OCI-LY7 (cell line): ENCODE measurements around the gene ZFHX3. TPM values are rescaled to one million over a fixed set of nuclear protein-coding genes. Genes with fewer than 3 reads are reported as not detected.

Experiments used
- BruUV-seq: library from RNA; stranded (reverse); fragments of 400-500 nt; replicated peaks from 2 replicates; lab custom pipeline; 2021; lab: Mats Ljungman, UMichigan
- CTCF ChIA-PET: fragments of 300-600 bp; sonication (Branson Sonifier 250); formaldehyde crosslinking; loops from one replicate; lab custom pipeline; 2022; ENCODE audit warnings: antibody characterized with exemption; ENCODE audit not compliant: unreplicated experiment; lab: Charles Lee
- POLR2A ChIA-PET: fragments of 300-600 bp; sonication (Branson Sonifier 250); formaldehyde crosslinking; loops from one replicate; lab custom pipeline; 2022; ENCODE audit warnings: antibody characterized with exemption; lab: Charles Lee
- DNase-seq: peaks from one replicate; pipeline ENCODE4 v3.0.0-alpha.2; 2015; ENCODE audit warnings: low spot score
- H2AFZ ChIP-seq: fragments of 200-600 bp; sonication (generic), shearing (Covaris generic); 2 replicates; pipeline ENCODE4 v1.6.1; 2014; ENCODE audit warnings: mild to moderate bottlenecking, antibody characterized with exemption, low read length, moderate library complexity
- H3K27ac ChIP-seq: fragments of 200-600 bp; sonication (generic); 2 replicates; pipeline ENCODE4 v1.5.1; 2014; ENCODE audit warnings: mixed run types, low read depth, mild to moderate bottlenecking, moderate library complexity, low read length, inconsistent platforms; ENCODE audit not compliant: poor library complexity, severe bottlenecking
- H3K36me3 ChIP-seq: fragments of 200-600 bp; sonication (generic); 2 replicates; pipeline ENCODE4 v1.6.1; 2014; ENCODE audit warnings: mild to moderate bottlenecking, antibody characterized with exemption, low read length, moderate library complexity, mixed read lengths; ENCODE audit not compliant: insufficient read depth
- H3K4me1 ChIP-seq: fragments of 200-600 bp; sonication (generic); 2 replicates; pipeline ENCODE4 v1.5.1; 2014; ENCODE audit warnings: mild to moderate bottlenecking, low read length; ENCODE audit not compliant: insufficient read depth, poor library complexity, severe bottlenecking
- H3K4me2 ChIP-seq: fragments of 200-600 bp; sonication (generic); 2 replicates; pipeline ENCODE4 v1.6.1; 2014; ENCODE audit warnings: mild to moderate bottlenecking, low read length
- H3K4me3 ChIP-seq: fragments of 200-600 bp; sonication (generic); 2 replicates; pipeline ENCODE4 v1.5.1; 2014; ENCODE audit warnings: mild to moderate bottlenecking, low read depth, low read length; ENCODE audit not compliant: poor library complexity, severe bottlenecking
- H3K79me2 ChIP-seq: fragments of 200-600 bp; sonication (generic); 2 replicates; pipeline ENCODE4 v1.6.1; 2016; ENCODE audit warnings: low read depth, mild to moderate bottlenecking, low read length, moderate library complexity, mixed read lengths; ENCODE audit not compliant: insufficient read depth
- H3K9me2 ChIP-seq: fragments of 200-600 bp; sonication (generic); 2 replicates; pipeline ENCODE4 v1.6.1; 2016; ENCODE audit warnings: mild to moderate bottlenecking, low read length, mixed read lengths; ENCODE audit not compliant: insufficient read depth
- H3K9me3 ChIP-seq: fragments of 200-600 bp; sonication (generic); 2 replicates; pipeline ENCODE4 v1.6.1; 2014; ENCODE audit warnings: mild to moderate bottlenecking, mixed run types, low read length, mixed read lengths
- H4K20me1 ChIP-seq: fragments of 200-600 bp; sonication (generic); 2 replicates; pipeline ENCODE4 v1.6.1; 2014; ENCODE audit warnings: mild to moderate bottlenecking, antibody characterized with exemption, low read length, moderate library complexity, mixed read lengths; ENCODE audit not compliant: insufficient read depth
- EZH2phosphoT487 ChIP-seq: fragments of 200-600 bp; sonication (generic); IDR thresholded peaks from 2 replicates; pipeline ENCODE4 v1.6.1; 2018; ENCODE audit warnings: low read depth, borderline replicate concordance, mild to moderate bottlenecking, mixed run types, antibody characterized with exemption, low read length, moderate library complexity, mixed read lengths
- intact Hi-C: fragments of 100-400 bp; cut with micrococcal nuclease; formaldehyde crosslinking; loops from one replicate; pipeline ENCODE4 v1.10.0; 2022; ENCODE audit not compliant: unreplicated experiment
- total RNA-seq, 2 experiments: library from RNA; depleted of rRNA in 1 of 2; stranded (reverse); fragments of >200 nt in 1 of 2; shearing (Covaris generic) in 1 of 2; gene quantifications; 2 replicates each; pipeline ENCODE4 v1.2.3, GENCODE V29; 2014 to 2022
- TF ChIP-seq, protein P1 (sequence below): fragments of 200-600 bp; sonication (generic); conservative IDR thresholded peaks from 2 replicates; pipeline ENCODE4 v1.5.1; 2014; ENCODE audit warnings: mild to moderate bottlenecking, antibody characterized with exemption, low read length, moderate library complexity, mixed read lengths

The ZFHX3 gene
- total RNA-seq, 2 experiments from 2014 or later = 1.3 to 6.2 TPM

DNA sequence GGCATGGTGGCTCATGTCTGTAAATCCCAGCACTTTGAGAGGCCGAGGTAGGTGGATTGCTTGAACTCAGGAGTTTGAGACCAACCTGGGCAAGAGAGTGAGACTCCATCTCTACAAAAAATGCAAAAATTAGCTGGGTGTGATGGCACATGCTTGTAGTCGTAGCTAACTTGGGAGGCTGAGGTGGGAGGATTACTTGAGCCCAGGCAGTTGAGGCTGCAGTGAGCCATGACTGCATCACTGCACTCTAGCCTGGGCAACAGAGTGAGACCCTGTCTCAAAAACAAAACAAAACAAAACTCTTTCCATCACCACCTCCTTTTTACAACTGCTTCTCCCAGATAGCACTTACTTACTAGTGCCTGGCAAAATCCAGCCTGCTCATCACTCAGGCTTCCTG lies 214.0 kb downstream of the ZFHX3 start:
- no TSS peak for BruUV-seq
- H3K27ac ChIP-seq = no peak overlapping the region
- ChIA-PET CTCF (no interaction called here), POLR2A (no interaction called here)
- H4K20me1 ChIP-seq = no peaks in the 10 kb centered on the region
- no peaks in the 10 kb centered on the region for H3K36me3 ChIP-seq
- no peak overlapping the region for H3K4me3 ChIP-seq
- intact Hi-C loops = loop anchor here (5.0 to 10.0 kb wide), 3 partner anchors 221 to 419 kb away; no protein-coding TSS in a partner anchor
- H3K9me3 ChIP-seq = no peaks in the 10 kb centered on the region
- H3K9me2 ChIP-seq = no peaks in the 10 kb centered on the region
- H3K4me2 ChIP-seq = no peak overlapping the region
- DNase-seq = no peak
- H2AFZ ChIP-seq = no peak overlapping the region
- TF ChIP-seq, protein P1, sequence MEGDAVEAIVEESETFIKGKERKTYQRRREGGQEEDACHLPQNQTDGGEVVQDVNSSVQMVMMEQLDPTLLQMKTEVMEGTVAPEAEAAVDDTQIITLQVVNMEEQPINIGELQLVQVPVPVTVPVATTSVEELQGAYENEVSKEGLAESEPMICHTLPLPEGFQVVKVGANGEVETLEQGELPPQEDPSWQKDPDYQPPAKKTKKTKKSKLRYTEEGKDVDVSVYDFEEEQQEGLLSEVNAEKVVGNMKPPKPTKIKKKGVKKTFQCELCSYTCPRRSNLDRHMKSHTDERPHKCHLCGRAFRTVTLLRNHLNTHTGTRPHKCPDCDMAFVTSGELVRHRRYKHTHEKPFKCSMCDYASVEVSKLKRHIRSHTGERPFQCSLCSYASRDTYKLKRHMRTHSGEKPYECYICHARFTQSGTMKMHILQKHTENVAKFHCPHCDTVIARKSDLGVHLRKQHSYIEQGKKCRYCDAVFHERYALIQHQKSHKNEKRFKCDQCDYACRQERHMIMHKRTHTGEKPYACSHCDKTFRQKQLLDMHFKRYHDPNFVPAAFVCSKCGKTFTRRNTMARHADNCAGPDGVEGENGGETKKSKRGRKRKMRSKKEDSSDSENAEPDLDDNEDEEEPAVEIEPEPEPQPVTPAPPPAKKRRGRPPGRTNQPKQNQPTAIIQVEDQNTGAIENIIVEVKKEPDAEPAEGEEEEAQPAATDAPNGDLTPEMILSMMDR = no peak
- no peak for TF ChIP-seq EZH2phosphoT487
- no peaks in the 10 kb centered on the region for H3K79me2 ChIP-seq
- peaks cover 5% of the 10 kb centered on the region for H3K4me1 ChIP-seq

GRCh38 chr16:72833482-72833881 lies 214.4 kb downstream of the ZFHX3 start:
- H2AFZ ChIP-seq = no peak overlapping the region
- H3K27ac ChIP-seq = no peak overlapping the region
- BruUV-seq = no TSS peak
- peaks cover 5% of the 10 kb centered on the region for H3K4me1 ChIP-seq
- POLR2A ChIA-PET = interaction anchor here (1.3 to 2.1 kb wide), 2 partner anchors 10 to 14 kb away, joined by 3 to 6 read pairs; no protein-coding TSS in a partner anchor
- intact Hi-C loops = loop anchor here (5.0 to 10.0 kb wide), 3 partner anchors 221 to 419 kb away; no protein-coding TSS in a partner anchor
- TF ChIP-seq, protein P1 = no peak
- no peak for TF ChIP-seq EZH2phosphoT487
- no peaks in the 10 kb centered on the region for H3K36me3 ChIP-seq
- no peaks in the 10 kb centered on the region for H4K20me1 ChIP-seq
- no peak overlapping the region for H3K4me3 ChIP-seq
- no peaks in the 10 kb centered on the region for H3K9me3 ChIP-seq
- no peaks in the 10 kb centered on the region for H3K79me2 ChIP-seq
- H3K9me2 ChIP-seq = no peaks in the 10 kb centered on the region
- CTCF ChIA-PET = interaction anchor here (0.6 to 1.8 kb wide), 2 partner anchors 8 to 23 kb away, joined by 3 to 9 read pairs; no protein-coding TSS in a partner anchor
- no peak for DNase-seq
- H3K4me2 ChIP-seq = no peak overlapping the region

GRCh38 chr16:72832621-72833248 lies 215.2 kb downstream of the ZFHX3 start:
- Histone ChIP-seq H3K79me2 (no peaks in the 10 kb centered on the region), H3K36me3 (no peaks in the 10 kb centered on the region), H3K9me3 (no peaks in the 10 kb centered on the region), H3K27ac (no peak overlapping the region), H4K20me1 (no peaks in the 10 kb centered on the region), H2AFZ (no peak overlapping the region), H3K4me2 (no peak overlapping the region), H3K9me2 (no peaks in the 10 kb centered on the region), H3K4me3 (no peak overlapping the region), H3K4me1 (peaks cover 8% of the 10 kb centered on the region)
- intact Hi-C loops = loop anchor here (5.0 to 10.0 kb wide), 3 partner anchors 222 to 418 kb away; no protein-coding TSS in a partner anchor
- peak; percentile 55 for DNase-seq
- ChIA-PET CTCF (interaction anchor here (0.5 to 1.8 kb wide), 8 partner anchors 8 to 919 kb away, joined by 3 to 9 read pairs (median 3); no protein-coding TSS in a partner anchor), POLR2A (interaction anchor here (1.3 to 2.1 kb wide), 2 partner anchors 11 to 15 kb away, joined by 3 to 6 read pairs; no protein-coding TSS in a partner anchor)
- BruUV-seq = no TSS peak
- TF ChIP-seq, protein P1 = peak; percentile 97
- no peak for TF ChIP-seq EZH2phosphoT487
